ENCODE results near the gene PCDHGC5.
A peak's percentile ranks its signal among the peaks of the same experiment; 100 is the strongest.

The PCDHGC5 gene

DNA sequence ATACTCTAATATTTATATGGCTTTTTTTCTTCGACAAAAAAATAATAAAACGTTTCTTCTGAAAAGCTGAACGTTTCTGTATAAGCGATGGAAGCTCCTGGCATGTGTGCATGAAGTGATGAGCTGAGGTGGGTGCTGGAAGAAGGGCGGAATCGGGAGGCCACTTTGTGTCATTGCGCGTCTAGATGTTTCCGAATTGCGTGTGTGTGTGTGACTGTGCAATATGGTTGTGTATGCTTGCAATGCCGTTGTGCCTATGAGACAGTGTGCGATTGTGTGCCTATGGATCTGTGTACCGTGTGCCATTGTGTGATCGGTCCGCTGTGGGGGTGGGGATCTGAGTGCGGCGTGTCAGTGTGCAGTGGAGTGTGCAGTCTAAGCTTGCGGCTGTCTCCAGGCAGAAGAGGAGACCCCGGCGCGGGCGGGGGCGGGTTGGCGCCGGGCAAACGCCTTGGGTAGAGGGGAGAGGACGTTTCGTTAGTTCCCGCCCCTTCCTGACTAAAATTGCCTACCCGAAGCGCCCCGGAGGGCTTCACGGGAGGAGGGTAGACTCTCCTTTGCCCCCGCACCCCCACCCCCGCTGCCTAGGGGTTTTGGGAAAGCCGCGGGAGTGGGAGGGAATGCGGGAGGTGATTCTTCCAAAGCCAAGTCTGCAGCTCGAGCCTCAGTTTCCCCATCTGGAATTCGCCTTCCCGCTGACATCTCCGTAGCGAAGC lies 24.2 kb downstream of the PCDHGC5 start:
- DNase-seq (ENCODE audit: low read depth, low spot score): no peak

GRCh38 chr5:141513627-141514329 lies 24.9 kb downstream of the PCDHGC5 start:
- peak; percentile 73 for DNase-seq (ENCODE audit: low read depth, low spot score)

DNA sequence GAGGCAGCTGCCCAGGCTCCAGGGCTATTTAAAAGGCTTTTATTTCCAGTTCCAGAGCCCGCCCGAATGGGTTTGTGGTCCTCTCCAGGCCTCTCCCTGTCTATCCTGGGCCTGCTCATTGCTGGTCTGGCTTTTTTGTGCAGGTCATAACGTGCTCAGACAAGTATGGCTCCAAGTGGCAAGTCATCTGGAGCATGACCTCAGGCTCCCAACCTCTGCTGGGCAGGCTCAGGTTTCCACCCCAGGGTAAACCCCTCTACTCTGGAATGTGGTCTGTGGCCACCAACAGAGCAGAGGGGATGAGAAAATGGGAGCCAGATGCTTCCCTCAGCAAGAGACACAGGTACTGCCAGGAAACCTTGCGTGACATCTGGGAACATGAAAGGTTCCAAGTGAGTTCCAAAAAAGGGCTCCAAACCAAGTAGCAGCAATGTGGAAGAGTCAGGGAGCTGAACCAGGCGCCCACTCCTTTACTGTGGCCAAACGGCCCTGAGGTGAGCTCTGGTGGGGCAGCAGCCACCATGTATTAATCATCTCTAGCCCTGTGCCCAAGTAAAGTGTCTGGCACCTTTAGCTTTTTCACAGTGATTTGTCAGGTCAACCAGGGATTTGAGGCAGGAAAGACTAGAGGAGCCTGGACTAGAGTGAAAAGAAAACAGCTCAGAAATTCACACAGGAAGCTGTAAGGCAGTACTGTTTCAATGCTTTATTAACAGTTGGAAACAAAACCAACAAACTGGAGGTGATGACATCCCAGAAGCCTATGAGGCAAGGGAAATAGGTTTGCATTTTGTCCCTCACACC lies 25.7 kb downstream of the PCDHGC5 start:
- DNase-seq (ENCODE audit: low read depth, low spot score): no peak

DNA sequence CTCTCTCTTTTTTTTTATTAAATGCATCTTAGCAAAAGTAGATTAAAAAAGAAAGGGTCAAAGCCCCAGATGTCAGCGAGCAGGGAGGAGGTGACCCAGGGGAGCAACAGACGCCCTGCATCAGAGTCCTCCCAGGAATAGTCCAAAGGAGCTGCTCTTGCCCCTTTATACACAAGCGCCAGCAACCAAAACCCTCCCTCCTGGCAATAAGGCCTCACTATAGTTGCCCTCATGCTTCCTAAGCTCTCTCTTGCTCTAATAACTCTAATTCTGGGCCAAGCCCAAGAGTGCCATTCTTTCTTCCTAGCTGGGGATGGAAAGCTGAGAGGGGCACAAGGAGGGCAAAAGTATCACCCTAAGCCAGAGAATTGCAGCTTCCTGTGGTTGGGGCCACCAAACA lies 26.3 kb downstream of the PCDHGC5 start:
- DNase-seq (ENCODE audit: low read depth, low spot score): no peak

GRCh38 chr5:141515946-141516671 lies 27.2 kb downstream of the PCDHGC5 start:
- no peak for DNase-seq (ENCODE audit: low read depth, low spot score)

DNA sequence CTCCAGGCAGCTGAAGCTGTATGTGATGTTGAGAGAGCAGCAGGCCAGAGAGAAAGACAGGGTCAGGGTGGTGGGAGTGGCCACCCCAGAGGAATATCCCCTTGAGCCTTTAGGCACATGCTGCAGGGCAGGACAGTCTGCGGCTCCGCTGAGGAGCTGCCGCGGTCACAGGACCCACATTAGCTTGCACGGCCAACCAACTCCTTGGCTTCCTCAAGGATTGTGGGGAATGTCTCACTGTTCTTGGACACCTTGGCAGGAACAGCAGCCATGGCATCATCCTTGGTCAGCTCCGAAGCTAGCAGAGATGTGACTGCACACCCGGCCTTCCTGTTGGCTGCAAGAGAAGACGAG lies 27.8 kb downstream of the PCDHGC5 start:
- no peak for DNase-seq (ENCODE audit: low read depth, low spot score)

- DNase-seq (ENCODE audit: low read depth, low spot score): no peak
These were observed 28.4 kb downstream of the PCDHGC5 start for GRCh38 chr5:141517312-141517711.

- DNase-seq (ENCODE audit: low read depth, low spot score): no peak
These were observed 29.2 kb downstream of the PCDHGC5 start for GRCh38 chr5:141517880-141518617.

DNA sequence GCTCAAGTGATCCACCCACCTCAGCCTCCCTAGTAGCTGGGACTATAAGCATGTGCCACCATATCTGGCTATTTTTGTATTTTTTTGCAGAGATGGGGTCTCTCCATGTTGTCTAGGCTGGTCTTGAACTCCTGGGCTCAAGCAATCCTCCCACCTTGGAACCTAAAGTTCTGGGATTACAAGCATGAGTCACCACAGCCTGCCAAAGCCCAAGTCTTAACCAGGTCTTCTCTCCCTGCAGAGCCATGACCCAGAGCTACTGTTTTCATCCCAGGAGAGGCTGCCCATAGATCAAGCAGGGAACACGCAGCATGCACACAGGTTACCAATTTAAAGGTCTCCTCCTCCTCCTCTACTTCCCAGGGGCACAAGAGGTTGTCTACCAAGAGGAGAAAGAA lies 29.7 kb downstream of the PCDHGC5 start:
- no peak for DNase-seq (ENCODE audit: low read depth, low spot score)

DNA sequence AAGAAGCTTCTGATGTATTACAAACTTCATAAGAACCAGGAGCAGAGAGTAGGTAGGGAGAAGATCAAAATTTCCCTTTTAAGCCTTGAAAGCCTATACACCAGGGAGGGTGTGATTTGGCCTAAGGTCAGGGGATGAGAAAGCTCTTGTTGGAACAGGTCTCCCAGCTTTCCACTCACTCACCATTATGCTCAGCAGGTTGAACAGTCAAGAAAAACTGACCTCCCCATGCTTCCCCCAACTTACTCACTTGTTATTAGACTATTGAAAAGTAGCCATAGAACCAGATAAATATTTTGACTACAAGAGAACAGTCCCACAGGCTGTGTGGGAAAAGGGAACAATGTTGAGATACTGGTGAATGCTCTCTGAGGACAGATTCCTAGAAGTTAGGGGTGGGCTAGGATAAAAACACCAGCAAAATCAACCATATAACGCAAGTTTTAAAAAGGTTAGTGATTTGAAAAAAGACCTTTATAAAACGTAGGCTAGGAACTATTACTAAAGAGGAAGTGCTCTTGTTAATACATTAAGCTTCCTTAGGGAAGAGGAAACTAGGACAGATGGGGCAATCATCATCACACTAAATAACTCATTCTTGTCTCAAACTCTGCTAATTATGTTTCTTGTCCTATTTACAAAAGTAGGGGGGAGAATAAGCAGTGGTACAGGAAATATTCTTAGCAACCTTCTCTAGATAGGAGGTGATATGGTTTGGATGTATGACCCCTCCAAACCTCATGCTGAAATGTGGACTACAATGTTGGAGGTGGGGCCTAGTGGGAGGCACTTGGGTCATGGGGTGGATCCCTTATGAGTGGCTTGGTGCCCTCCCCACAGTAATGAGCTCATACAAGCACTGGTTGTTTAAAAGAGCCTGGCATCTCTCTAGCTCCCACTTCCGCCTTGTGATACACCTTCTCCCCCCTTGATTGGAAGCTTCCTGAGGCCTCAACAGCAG lies 31.0 kb downstream of the PCDHGC5 start:
- DNase-seq (ENCODE audit: low read depth, low spot score): no peak

DNA sequence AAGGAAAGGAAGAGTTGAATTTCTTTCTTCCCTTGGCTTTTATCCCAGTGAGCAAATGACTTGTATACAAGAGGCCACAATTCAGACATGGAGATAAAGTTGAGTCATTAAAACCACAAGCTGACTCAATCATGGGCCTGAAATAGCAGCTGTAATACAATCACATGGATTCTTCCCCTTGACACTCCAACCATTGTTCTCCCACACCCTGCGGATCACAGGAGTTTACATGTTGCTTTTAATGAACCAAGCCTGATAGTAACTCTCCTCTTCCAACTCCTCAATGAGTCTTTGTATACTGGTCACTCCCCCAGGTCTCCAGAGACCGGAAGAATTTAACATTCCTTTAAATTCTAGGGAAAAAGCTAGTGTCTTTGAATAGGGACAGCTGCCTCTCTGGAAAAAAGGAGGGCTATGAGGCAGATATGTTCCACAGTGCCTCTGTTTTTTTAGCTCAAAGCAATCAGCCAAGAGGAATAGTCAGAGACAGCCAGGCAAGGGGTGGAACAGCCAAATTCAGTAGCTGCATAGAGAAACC lies 32.4 kb downstream of the PCDHGC5 start:
- peak; percentile 86 for DNase-seq (ENCODE audit: low read depth, low spot score)

GRCh38 chr5:141522301-141522700 lies 33.4 kb downstream of the PCDHGC5 start:
- no peak for DNase-seq (ENCODE audit: low read depth, low spot score)

- no peak for DNase-seq (ENCODE audit: low read depth, low spot score)
These were observed 35.1 kb downstream of the PCDHGC5 start for GRCh38 chr5:141523991-141524390.

GRCh38 chr5:141524604-141525597 lies 36.0 kb downstream of the PCDHGC5 start:
- peak; percentile 94 for DNase-seq (ENCODE audit: low read depth, low spot score)

DNA sequence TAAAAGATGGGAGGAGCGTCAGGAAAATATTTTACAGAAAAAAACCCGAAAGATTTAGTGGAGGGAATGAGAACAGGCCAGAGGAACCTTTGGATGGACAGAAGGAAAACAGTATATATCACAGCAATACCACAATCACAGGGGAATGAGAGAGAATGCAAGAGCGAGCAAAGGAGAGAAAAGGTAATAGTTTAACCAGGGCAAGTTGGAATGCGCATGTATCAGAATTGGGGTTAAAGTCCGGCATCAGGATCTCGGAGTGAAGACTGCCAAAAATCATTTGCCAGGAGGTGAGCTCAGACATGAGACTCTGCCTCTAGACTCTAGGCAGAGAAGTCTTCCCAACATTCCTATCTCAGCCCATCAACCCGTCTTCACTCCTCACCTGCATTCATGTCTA lies 36.8 kb downstream of the PCDHGC5 start:
- DNase-seq (ENCODE audit: low read depth, low spot score): no peak

- DNase-seq (ENCODE audit: low read depth, low spot score): no peak
These were observed 38.5 kb downstream of the PCDHGC5 start for GRCh38 chr5:141527426-141527825.

- no peak for DNase-seq (ENCODE audit: low read depth, low spot score)
These were observed 39.6 kb downstream of the PCDHGC5 start for GRCh38 chr5:141528291-141528984.

DNA sequence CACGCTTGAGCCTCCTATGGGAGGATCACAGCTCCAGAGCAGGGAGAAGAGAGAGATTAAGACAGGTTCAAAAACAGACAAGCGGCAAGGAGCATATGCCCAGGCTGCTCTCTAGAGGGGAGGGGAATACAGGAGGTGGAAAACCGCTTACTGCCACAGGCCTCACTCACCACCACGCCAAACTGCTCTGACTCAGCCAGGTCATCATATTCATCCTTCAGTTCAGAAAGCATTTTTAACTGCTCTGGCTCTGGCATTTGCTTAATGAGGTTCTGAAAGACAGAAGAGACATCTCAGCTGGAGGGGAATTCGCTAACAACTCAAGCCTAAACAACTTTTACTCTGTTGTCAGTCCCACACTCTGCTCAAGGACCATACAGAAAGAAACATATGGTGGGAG lies 40.1 kb downstream of the PCDHGC5 start:
- DNase-seq (ENCODE audit: low read depth, low spot score): no peak

All from brain pericyte (primary cell).